ENCODE data around the gene TNP2. TPM values are rescaled to one million over a fixed set of nuclear protein-coding genes. Genes with fewer than 3 reads are reported as not detected.

The TNP2 gene
- total and polyA plus RNA-seq, 9 of the 15 experiments (the other 6 are each of a cell fraction or from before 2014, with no cell fraction given), result not detected

DNA sequence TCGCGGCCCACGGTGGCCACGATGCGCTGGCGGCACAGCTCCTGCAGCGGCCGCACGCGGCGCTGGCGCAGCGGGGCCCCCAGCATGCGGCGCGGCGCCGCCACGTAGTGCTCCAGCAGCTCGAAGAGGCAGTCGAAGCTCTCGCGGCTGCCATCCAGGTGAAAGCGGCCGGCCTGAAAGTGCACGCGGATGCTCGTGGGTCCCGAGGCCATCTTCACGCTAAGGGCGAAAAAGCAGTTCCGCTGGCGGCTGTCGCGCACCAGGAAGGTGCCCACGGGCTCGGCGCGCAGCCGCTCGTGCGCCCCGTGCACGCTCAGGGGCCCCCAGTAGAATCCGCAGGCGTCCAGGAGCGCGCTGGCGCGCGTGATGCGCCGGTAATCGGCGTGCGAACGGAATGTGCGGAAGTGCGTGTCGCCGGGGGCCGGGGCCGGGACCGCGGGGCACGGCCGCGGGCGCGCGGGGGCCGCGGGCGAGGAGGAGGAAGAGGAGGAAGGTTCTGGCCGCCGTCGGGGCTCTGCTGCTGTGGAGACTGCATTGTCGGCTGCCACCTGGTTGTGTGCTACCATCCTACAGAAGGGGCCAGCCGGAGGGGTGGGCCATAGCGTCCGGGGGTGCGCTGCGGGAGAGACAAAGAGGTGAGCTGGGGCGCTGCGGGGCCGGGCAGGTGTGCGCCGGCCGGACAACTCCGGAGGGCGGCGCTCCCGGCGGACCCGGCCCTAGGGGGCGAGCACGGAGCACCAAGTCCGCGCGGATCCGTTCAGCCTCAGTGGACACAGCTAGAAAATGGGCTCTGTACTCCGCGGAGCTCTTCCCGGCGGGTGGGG, 14.0 kb downstream of the TNP2 start (continued):
- peak; percentile 76; the same call in 1 of the 2 replicates for TF ChIP-seq ERF (CRISPR knock-in tag; IDR thresholded peaks at IDR 0.05)
- TF ChIP-seq, protein P1, sequence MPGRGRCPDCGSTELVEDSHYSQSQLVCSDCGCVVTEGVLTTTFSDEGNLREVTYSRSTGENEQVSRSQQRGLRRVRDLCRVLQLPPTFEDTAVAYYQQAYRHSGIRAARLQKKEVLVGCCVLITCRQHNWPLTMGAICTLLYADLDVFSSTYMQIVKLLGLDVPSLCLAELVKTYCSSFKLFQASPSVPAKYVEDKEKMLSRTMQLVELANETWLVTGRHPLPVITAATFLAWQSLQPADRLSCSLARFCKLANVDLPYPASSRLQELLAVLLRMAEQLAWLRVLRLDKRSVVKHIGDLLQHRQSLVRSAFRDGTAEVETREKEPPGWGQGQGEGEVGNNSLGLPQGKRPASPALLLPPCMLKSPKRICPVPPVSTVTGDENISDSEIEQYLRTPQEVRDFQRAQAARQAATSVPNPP (IDR thresholded peaks at IDR 0.05; ENCODE audit: borderline replicate concordance, insufficient read depth, insufficient read length), result no peak
- TF ChIP-seq KLF10 (CRISPR knock-in tag; IDR thresholded peaks at IDR 0.05), result no peak
- peak; percentile 99; the same call in 1 of the 2 replicates for TF ChIP-seq TGIF2 (CRISPR knock-in tag; IDR thresholded peaks at IDR 0.05)
- TF ChIP-seq HOXB6 (CRISPR knock-in tag; IDR thresholded peaks at IDR 0.05; ENCODE audit: borderline replicate concordance), result no peak
- TF ChIP-seq NR2C2 (CRISPR knock-in tag; IDR thresholded peaks at IDR 0.05), result peak; percentile 90
- no peak for TF ChIP-seq NR2C2 (tag; IDR thresholded peaks at IDR 0.05)
- TF ChIP-seq NR2F6 (CRISPR knock-in tag; IDR thresholded peaks at IDR 0.05), result no peak
- peak; percentile 62; the same call in 1 of the 2 replicates for TF ChIP-seq ZNF583 (CRISPR knock-in tag; IDR thresholded peaks at IDR 0.05)
- TF ChIP-seq NR3C1 (CRISPR knock-in tag; IDR thresholded peaks at IDR 0.05), result peak; percentile 99
- TF ChIP-seq ZFP30 (CRISPR knock-in tag; IDR thresholded peaks at IDR 0.05; ENCODE audit: borderline replicate concordance), result no peak
- TF ChIP-seq ARID1B (IDR thresholded peaks at IDR 0.05), result no peak
- no peak for TF ChIP-seq PRPF4 (IDR thresholded peaks at IDR 0.05; ENCODE audit: insufficient read depth, low read depth, low read length, poor library complexity, severe bottlenecking)
- TF ChIP-seq SETDB1 (IDR thresholded peaks at IDR 0.05; ENCODE audit: low read length), result no peak
- TF ChIP-seq CHAMP1 (IDR thresholded peaks at IDR 0.05), result no peak
- TF ChIP-seq USF1 (CRISPR knock-in tag; IDR thresholded peaks at IDR 0.05), result peak; percentile 61; the same call in 1 of the 2 replicates
- TF ChIP-seq KDM1A (IDR thresholded peaks at IDR 0.05), result peak; percentile 38 to 66; a peak in 2 of 4 replicates
- TF ChIP-seq JUND (IDR thresholded peaks at IDR 0.05; ENCODE audit: borderline replicate concordance, low read depth, low read length), result no peak; the same call in 1 of the 2 replicates
- TF ChIP-seq JUND (tag; IDR thresholded peaks at IDR 0.05; ENCODE audit: borderline replicate concordance, low read depth, low read length), result no peak
- no peak for TF ChIP-seq PHTF2 (CRISPR knock-in tag; IDR thresholded peaks at IDR 0.05)
- TF ChIP-seq PPARD (CRISPR knock-in tag; IDR thresholded peaks at IDR 0.05), result no peak
- TF ChIP-seq, protein P2, sequence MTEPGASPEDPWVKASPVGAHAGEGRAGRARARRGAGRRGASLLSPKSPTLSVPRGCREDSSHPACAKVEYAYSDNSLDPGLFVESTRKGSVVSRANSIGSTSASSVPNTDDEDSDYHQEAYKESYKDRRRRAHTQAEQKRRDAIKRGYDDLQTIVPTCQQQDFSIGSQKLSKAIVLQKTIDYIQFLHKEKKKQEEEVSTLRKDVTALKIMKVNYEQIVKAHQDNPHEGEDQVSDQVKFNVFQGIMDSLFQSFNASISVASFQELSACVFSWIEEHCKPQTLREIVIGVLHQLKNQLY (CRISPR knock-in tag; conservative IDR thresholded peaks at IDR 0.05), result peak in 1 of 2 experiments; percentile 99; a peak in 3 of 4 replicates

Data from K562 (cell line).